Astrocyte (in vitro differentiated cells and primary cell): ENCODE results near the gene CDS1.

ENCODE experiments used
- EZH2 ChIP-seq: IDR thresholded peaks from 2 replicates; pipeline ENCODE4 v1.6.1; 2012; ENCODE audit warnings: mild to moderate bottlenecking, low read length, inconsistent platforms; ENCODE audit not compliant: insufficient read depth
- TF ChIP-seq, protein P1 (sequence below): IDR thresholded peaks from 2 replicates; pipeline ENCODE4 v1.5.1; 2011; ENCODE audit warnings: low read depth, mild to moderate bottlenecking, inconsistent platforms, low read length, moderate library complexity; ENCODE audit not compliant: insufficient read depth

DNA sequence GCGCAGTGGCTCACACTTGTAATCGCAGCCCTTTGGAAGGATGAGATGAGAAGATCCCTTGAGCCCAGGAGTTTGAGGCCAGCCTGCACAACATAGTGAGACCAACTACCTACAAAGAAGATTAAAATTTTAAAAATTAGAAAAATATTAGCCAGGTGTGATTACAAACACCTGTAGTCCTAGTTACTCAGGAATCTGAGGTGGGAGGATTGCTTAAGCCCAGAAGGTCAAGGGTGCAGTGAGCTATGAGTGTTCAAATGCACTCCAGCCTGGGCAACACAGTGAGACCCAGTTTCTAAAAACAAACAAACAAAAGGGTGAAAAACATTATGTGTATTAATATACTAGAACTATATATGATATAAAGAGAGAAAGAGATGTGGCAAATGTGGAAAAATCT is 47.0 kb upstream of the CDS1 start:
- TF ChIP-seq, protein P1, sequence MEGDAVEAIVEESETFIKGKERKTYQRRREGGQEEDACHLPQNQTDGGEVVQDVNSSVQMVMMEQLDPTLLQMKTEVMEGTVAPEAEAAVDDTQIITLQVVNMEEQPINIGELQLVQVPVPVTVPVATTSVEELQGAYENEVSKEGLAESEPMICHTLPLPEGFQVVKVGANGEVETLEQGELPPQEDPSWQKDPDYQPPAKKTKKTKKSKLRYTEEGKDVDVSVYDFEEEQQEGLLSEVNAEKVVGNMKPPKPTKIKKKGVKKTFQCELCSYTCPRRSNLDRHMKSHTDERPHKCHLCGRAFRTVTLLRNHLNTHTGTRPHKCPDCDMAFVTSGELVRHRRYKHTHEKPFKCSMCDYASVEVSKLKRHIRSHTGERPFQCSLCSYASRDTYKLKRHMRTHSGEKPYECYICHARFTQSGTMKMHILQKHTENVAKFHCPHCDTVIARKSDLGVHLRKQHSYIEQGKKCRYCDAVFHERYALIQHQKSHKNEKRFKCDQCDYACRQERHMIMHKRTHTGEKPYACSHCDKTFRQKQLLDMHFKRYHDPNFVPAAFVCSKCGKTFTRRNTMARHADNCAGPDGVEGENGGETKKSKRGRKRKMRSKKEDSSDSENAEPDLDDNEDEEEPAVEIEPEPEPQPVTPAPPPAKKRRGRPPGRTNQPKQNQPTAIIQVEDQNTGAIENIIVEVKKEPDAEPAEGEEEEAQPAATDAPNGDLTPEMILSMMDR = no peak
- no peak for TF ChIP-seq EZH2
